Uterus (tissue), 2 donors: ENCODE results near the gene FAM89B.

Source experiments
- CTCF ChIP-seq, 4 experiments: fragments of 200-600 bp in 2 of 4; fragments of 450-650 bp in 2 of 4; sonication (generic) in 2 of 4; IDR thresholded peaks; one replicate each; pipeline ENCODE4 v1.5.1; 2016 to 2019; ENCODE audit warnings: antibody characterized with exemption in 4 of 4, mild to moderate bottlenecking in 2 of 4, moderate library complexity in 1 of 4
- POLR2A ChIP-seq, 2 donors: fragments of 450-650 bp; IDR thresholded peaks; one replicate each; pipeline ENCODE4 v1.6.1; 2016; ENCODE audit warnings: antibody characterized with exemption in 2 of 2, mild to moderate bottlenecking in 1 of 2, moderate library complexity in 1 of 2

GRCh38 chr11:65609665-65610064 is 37.3 kb downstream of the FAM89B start:
- TF ChIP-seq POLR2A (IDR thresholded peaks at IDR 0.05) (no peak), CTCF (IDR thresholded peaks at IDR 0.05) (no peak)
